ENCODE measurements around the gene TENT5C.

GRCh38 chr1:117599286-117600221 lies 6.3 kb upstream of the TENT5C start:
- TF ChIP-seq, protein P1, sequence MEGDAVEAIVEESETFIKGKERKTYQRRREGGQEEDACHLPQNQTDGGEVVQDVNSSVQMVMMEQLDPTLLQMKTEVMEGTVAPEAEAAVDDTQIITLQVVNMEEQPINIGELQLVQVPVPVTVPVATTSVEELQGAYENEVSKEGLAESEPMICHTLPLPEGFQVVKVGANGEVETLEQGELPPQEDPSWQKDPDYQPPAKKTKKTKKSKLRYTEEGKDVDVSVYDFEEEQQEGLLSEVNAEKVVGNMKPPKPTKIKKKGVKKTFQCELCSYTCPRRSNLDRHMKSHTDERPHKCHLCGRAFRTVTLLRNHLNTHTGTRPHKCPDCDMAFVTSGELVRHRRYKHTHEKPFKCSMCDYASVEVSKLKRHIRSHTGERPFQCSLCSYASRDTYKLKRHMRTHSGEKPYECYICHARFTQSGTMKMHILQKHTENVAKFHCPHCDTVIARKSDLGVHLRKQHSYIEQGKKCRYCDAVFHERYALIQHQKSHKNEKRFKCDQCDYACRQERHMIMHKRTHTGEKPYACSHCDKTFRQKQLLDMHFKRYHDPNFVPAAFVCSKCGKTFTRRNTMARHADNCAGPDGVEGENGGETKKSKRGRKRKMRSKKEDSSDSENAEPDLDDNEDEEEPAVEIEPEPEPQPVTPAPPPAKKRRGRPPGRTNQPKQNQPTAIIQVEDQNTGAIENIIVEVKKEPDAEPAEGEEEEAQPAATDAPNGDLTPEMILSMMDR (IDR thresholded peaks at IDR 0.05): no peak
- TF ChIP-seq POLR2A (IDR thresholded peaks at IDR 0.05): no peak
